Measurements from ENCODE around the gene MUC20.
"Not testable (repeated sequence)": the region's sequence is repeated elsewhere in the genome, so short reads cannot be mapped to it uniquely, and the experiment has no call there.

DNA sequence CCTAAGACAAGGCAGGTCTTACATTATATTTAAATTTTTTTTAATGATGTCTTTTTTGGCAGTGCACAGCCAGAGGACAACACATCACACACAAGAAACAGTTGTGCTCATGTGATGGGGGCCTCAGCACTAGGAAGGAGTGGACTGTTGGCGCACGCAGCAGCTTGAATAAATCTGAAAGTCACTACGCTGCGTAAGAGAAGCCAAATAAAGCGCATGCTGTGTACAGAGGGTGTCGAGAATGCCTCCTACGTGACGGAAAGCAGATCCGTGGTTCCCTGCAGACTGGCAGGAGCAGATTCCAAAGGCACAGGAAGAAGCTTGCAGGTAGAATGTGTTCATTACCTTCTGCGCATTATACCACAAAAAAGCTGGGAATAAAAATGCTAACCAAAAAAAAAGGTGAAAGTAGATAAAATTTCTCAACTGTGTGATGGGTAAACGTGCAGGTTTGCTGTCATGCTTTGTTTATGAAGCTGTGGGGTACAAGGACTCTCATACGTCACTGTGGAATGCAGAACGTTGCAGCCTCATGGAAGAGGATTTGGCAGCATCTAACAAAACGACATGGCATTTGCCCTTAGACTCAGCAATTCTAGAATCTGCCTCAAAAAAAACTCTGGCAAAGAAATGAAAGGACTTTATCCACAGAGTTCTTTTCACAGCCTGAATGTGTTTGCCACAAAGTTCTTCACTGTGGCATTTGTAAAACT, 32.2 kb upstream of the MUC20 start:
- TF ChIP-seq, protein P1, sequence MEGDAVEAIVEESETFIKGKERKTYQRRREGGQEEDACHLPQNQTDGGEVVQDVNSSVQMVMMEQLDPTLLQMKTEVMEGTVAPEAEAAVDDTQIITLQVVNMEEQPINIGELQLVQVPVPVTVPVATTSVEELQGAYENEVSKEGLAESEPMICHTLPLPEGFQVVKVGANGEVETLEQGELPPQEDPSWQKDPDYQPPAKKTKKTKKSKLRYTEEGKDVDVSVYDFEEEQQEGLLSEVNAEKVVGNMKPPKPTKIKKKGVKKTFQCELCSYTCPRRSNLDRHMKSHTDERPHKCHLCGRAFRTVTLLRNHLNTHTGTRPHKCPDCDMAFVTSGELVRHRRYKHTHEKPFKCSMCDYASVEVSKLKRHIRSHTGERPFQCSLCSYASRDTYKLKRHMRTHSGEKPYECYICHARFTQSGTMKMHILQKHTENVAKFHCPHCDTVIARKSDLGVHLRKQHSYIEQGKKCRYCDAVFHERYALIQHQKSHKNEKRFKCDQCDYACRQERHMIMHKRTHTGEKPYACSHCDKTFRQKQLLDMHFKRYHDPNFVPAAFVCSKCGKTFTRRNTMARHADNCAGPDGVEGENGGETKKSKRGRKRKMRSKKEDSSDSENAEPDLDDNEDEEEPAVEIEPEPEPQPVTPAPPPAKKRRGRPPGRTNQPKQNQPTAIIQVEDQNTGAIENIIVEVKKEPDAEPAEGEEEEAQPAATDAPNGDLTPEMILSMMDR (IDR thresholded peaks at IDR 0.05): not testable (repeated sequence)
- TF ChIP-seq POLR2A (IDR thresholded peaks at IDR 0.05): not testable (repeated sequence)

Data from vagina (tissue), 2 donors.